ENCODE measurements around the gene ITPR3.

The ITPR3 gene

GRCh38 chr6:33722103-33722623 lies 101.0 kb downstream of the ITPR3 start:
- FAIRE-seq, result no peak

- no peak for FAIRE-seq
Measured at GRCh38 chr6:33723371-33724085, 102.4 kb downstream of the ITPR3 start.

GRCh38 chr6:33724102-33725023 lies 103.2 kb downstream of the ITPR3 start:
- FAIRE-seq, result no peak

- no peak for FAIRE-seq
Measured at GRCh38 chr6:33725222-33725621, 104.1 kb downstream of the ITPR3 start.

GRCh38 chr6:33725891-33726673 lies 105.0 kb downstream of the ITPR3 start:
- no peak for FAIRE-seq

- FAIRE-seq, result no peak
Measured at GRCh38 chr6:33726696-33727095, 105.6 kb downstream of the ITPR3 start.

GRCh38 chr6:33727126-33727525 lies 106.0 kb downstream of the ITPR3 start:
- no peak for FAIRE-seq

- no peak for FAIRE-seq
Measured at GRCh38 chr6:33727932-33728331, 106.8 kb downstream of the ITPR3 start.

- FAIRE-seq, result no peak
Measured at GRCh38 chr6:33728438-33728837, 107.3 kb downstream of the ITPR3 start.

GRCh38 chr6:33729059-33729458 lies 107.9 kb downstream of the ITPR3 start:
- FAIRE-seq, result no peak

GRCh38 chr6:33730611-33731010 lies 109.5 kb downstream of the ITPR3 start:
- no peak for FAIRE-seq

GRCh38 chr6:33731035-33731434 lies 109.9 kb downstream of the ITPR3 start:
- FAIRE-seq, result no peak

- FAIRE-seq, result no peak
Measured at GRCh38 chr6:33731751-33732282, 110.7 kb downstream of the ITPR3 start.

GRCh38 chr6:33732385-33732784 lies 111.3 kb downstream of the ITPR3 start:
- no peak for FAIRE-seq

GRCh38 chr6:33732817-33733708 lies 111.9 kb downstream of the ITPR3 start:
- FAIRE-seq, result no peak

- FAIRE-seq, result no peak
Measured at GRCh38 chr6:33733709-33734007, 112.5 kb downstream of the ITPR3 start.

- no peak for FAIRE-seq
Measured at GRCh38 chr6:33735216-33735615, 114.1 kb downstream of the ITPR3 start.

GRCh38 chr6:33737267-33738026 lies 116.3 kb downstream of the ITPR3 start:
- no peak for FAIRE-seq

- no peak for FAIRE-seq
Measured at GRCh38 chr6:33738153-33738552, 117.0 kb downstream of the ITPR3 start.

- no peak for FAIRE-seq
Measured at GRCh38 chr6:33738879-33739278, 117.8 kb downstream of the ITPR3 start.

GRCh38 chr6:33739571-33739970 lies 118.4 kb downstream of the ITPR3 start:
- FAIRE-seq, result no peak
